Astrocyte (in vitro differentiated cells and primary cell): Measurements from ENCODE around the gene PTPRO. TPM values are rescaled to one million over a fixed set of nuclear protein-coding genes. Genes with fewer than 3 reads are reported as not detected.

Experiments
- DNase-seq: peaks from one replicate; pipeline ENCODE4 v3.0.0-alpha.2; 2010; ENCODE audit warnings: low read depth
- FAIRE-seq: peaks from 2 replicates; lab custom pipeline; 2011; peaks lifted over from hg19 to GRCh38; lab: Jason Lieb, UNC
- H2AFZ ChIP-seq: 2 replicates; pipeline ENCODE4 v1.6.0; 2012; ENCODE audit warnings: low read depth, low read length, inconsistent platforms
- H3K27ac ChIP-seq: 2 replicates; pipeline ENCODE4 v1.5.1; 2011; ENCODE audit warnings: low read depth, low read length, inconsistent platforms
- H3K27me3 ChIP-seq: 2 replicates; pipeline ENCODE4 v1.6.0; 2011; ENCODE audit warnings: low read length, inconsistent platforms; ENCODE audit not compliant: insufficient read depth
- H3K36me3 ChIP-seq: 2 replicates; pipeline ENCODE4 v1.5.1; 2011; ENCODE audit warnings: low read length, inconsistent platforms; ENCODE audit not compliant: insufficient read depth
- H3K4me1 ChIP-seq: 2 replicates; pipeline ENCODE4 v1.5.1; 2011; ENCODE audit warnings: low read length, inconsistent platforms; ENCODE audit not compliant: insufficient read depth
- H3K4me2 ChIP-seq: 2 replicates; pipeline ENCODE4 v1.6.0; 2012; ENCODE audit warnings: low read length, inconsistent platforms
- H3K4me3 ChIP-seq: 2 replicates; pipeline ENCODE4 v1.5.1; 2011; ENCODE audit warnings: low read depth, mild to moderate bottlenecking, low read length, inconsistent platforms; ENCODE audit not compliant: insufficient read depth
- H3K79me2 ChIP-seq: 2 replicates; pipeline ENCODE4 v1.6.0; 2012; ENCODE audit warnings: mild to moderate bottlenecking, low read length, inconsistent platforms; ENCODE audit not compliant: insufficient read depth
- H3K9ac ChIP-seq: 2 replicates; pipeline ENCODE4 v1.6.0; 2012; ENCODE audit warnings: mild to moderate bottlenecking, low read length, inconsistent platforms
- H3K9me3 ChIP-seq: 2 replicates; pipeline ENCODE4 v1.5.1; 2012; ENCODE audit warnings: low read depth, mild to moderate bottlenecking, low read length, inconsistent platforms; ENCODE audit not compliant: insufficient read depth
- H4K20me1 ChIP-seq: 2 replicates; pipeline ENCODE4 v1.6.0; 2012; ENCODE audit warnings: low read length, inconsistent platforms; ENCODE audit not compliant: insufficient read depth
- H3K27ac Mint-ChIP-seq: one replicate; pipeline ENCODE4 v1.8.0; 2021; ENCODE audit warnings: mild to moderate bottlenecking, mixed read lengths; ENCODE audit not compliant: unreplicated experiment
- H3K27me3 Mint-ChIP-seq: one replicate; pipeline ENCODE4 v1.8.0; 2021; ENCODE audit warnings: low read depth, mixed read lengths; ENCODE audit not compliant: unreplicated experiment
- H3K36me3 Mint-ChIP-seq: one replicate; pipeline ENCODE4 v1.8.0; 2021; ENCODE audit warnings: low read depth, mixed read lengths; ENCODE audit not compliant: unreplicated experiment
- H3K4me1 Mint-ChIP-seq: one replicate; pipeline ENCODE4 v1.8.0; 2021; ENCODE audit warnings: low read depth, mixed read lengths; ENCODE audit not compliant: unreplicated experiment
- H3K4me3 Mint-ChIP-seq: one replicate; pipeline ENCODE4 v1.8.0; 2021; ENCODE audit warnings: mild to moderate bottlenecking, moderate library complexity, mixed read lengths; ENCODE audit not compliant: unreplicated experiment
- H3K9me3 Mint-ChIP-seq: one replicate; pipeline ENCODE4 v1.8.0; 2021; ENCODE audit warnings: mild to moderate bottlenecking, mixed read lengths; ENCODE audit not compliant: unreplicated experiment
- CTCF ChIP-seq: IDR thresholded peaks from 2 replicates; pipeline ENCODE4 v1.5.1; 2011; ENCODE audit warnings: low read depth, mild to moderate bottlenecking, inconsistent platforms, low read length, moderate library complexity; ENCODE audit not compliant: insufficient read depth
- EZH2 ChIP-seq: IDR thresholded peaks from 2 replicates; pipeline ENCODE4 v1.6.1; 2012; ENCODE audit warnings: mild to moderate bottlenecking, low read length, inconsistent platforms; ENCODE audit not compliant: insufficient read depth
- total RNA-seq: library from RNA; stranded (reverse); gene quantifications from 2 replicates; pipeline ENCODE4 v1.2.1, GENCODE V29; 2021

Gene PTPRO
- total RNA-seq, 1 donor from 2014 or later: 0.39 TPM

GRCh38 chr12:15344561-15344960, 22.3 kb downstream of the PTPRO start:
- TF ChIP-seq EZH2 (no peak), CTCF (no peak)
- peaks cover 6% of the 10 kb centered on the region for H3K27me3 Mint-ChIP-seq

GRCh38 chr12:15346488-15346887, 24.2 kb downstream of the PTPRO start:
- no peak for FAIRE-seq
- H3K9me3 Mint-ChIP-seq: no peaks in the 10 kb centered on the region

More at GRCh38 chr12:15344561-15344960, 22.3 kb downstream of the PTPRO start:
- FAIRE-seq (no peak), DNase-seq (no peak)
- Mint-ChIP-seq H3K36me3 (no peaks in the 10 kb centered on the region), H3K27ac (no peak overlapping the region), H3K4me1 (no peaks in the 10 kb centered on the region), H3K9me3 (no peaks in the 10 kb centered on the region), H3K4me3 (no peak overlapping the region)
- Histone ChIP-seq H3K27ac (no peak overlapping the region), H3K9me3 (no peaks in the 10 kb centered on the region), H3K4me3 (no peak overlapping the region), H3K79me2 (no peaks in the 10 kb centered on the region), H4K20me1 (no peaks in the 10 kb centered on the region), H3K4me2 (no peak overlapping the region), H3K9ac (no peak overlapping the region), H2AFZ (no peak overlapping the region), H3K4me1 (no peaks in the 10 kb centered on the region), H3K27me3 (no peaks in the 10 kb centered on the region), H3K36me3 (no peaks in the 10 kb centered on the region)

More at GRCh38 chr12:15346488-15346887, 24.2 kb downstream of the PTPRO start:
- H3K36me3 Mint-ChIP-seq: no peaks in the 10 kb centered on the region
- no peak overlapping the region for H3K4me2 ChIP-seq
- peaks cover 3% of the 10 kb centered on the region for H3K27me3 Mint-ChIP-seq
- DNase-seq: no peak
- H2AFZ ChIP-seq: no peak overlapping the region
- no peak overlapping the region for H3K27ac ChIP-seq
- TF ChIP-seq CTCF: no peak
- TF ChIP-seq EZH2: no peak
- no peaks in the 10 kb centered on the region for H3K4me1 ChIP-seq
- no peak overlapping the region for H3K9ac ChIP-seq
- no peaks in the 10 kb centered on the region for H3K79me2 ChIP-seq
- H3K36me3 ChIP-seq: no peaks in the 10 kb centered on the region
- H3K27me3 ChIP-seq: no peaks in the 10 kb centered on the region
- H3K9me3 ChIP-seq: no peaks in the 10 kb centered on the region
- no peak overlapping the region for H3K27ac Mint-ChIP-seq
- H3K4me3 ChIP-seq: no peak overlapping the region
- no peak overlapping the region for H3K4me3 Mint-ChIP-seq
- H4K20me1 ChIP-seq: no peaks in the 10 kb centered on the region
- no peaks in the 10 kb centered on the region for H3K4me1 Mint-ChIP-seq
